Measurements from ENCODE around the gene ADAT3.

- TF ChIP-seq CTCF (IDR thresholded peaks at IDR 0.05; ENCODE audit: low read depth, low read length, poor library complexity, severe bottlenecking) (no peak), EZH2phosphoT487 (IDR thresholded peaks at IDR 0.05; ENCODE audit: borderline replicate concordance, low read length) (no peak)
Measured at GRCh38 chr19:1873524-1874473, 31.4 kb upstream of the ADAT3 start.
